HepG2 (cell line): ENCODE data around the gene ATG2A. TPM values are rescaled to one million over a fixed set of nuclear protein-coding genes. Genes with fewer than 3 reads are reported as not detected.
A peak's percentile ranks its signal among the peaks of the same experiment; 100 is the strongest.

Source experiments
- AGO2 ChIP-seq: fragments of 200-400 bp; formaldehyde crosslinking; optimal IDR thresholded peaks from 2 replicates; pipeline ENCODE3; 2017; ENCODE audit warnings: mild to moderate bottlenecking, low read depth, low read length, moderate library complexity
- AKAP8 ChIP-seq: sonication (generic); formaldehyde crosslinking; IDR thresholded peaks from 2 replicates; pipeline ENCODE4 v1.5.1; 2020; ENCODE audit warnings: mild to moderate bottlenecking, missing genetic modification reagents
- CHD4 ChIP-seq: fragments of 200-600 bp; sonication (generic); IDR thresholded peaks from 2 replicates; pipeline ENCODE4 v1.7.0; 2017; ENCODE audit warnings: mild to moderate bottlenecking, low read length, borderline replicate concordance
- HNRNPLL ChIP-seq: fragments of 200-400 bp; formaldehyde crosslinking; IDR thresholded peaks from 2 replicates; pipeline ENCODE4 v1.6.1; 2017; ENCODE audit warnings: mild to moderate bottlenecking, low read depth, low read length; ENCODE audit not compliant: poor library complexity, severe bottlenecking
- ISX ChIP-seq: sonication (generic); formaldehyde crosslinking; conservative IDR thresholded peaks from 2 replicates; pipeline ENCODE4 v1.5.0; 2020; ENCODE audit warnings: missing genetic modification reagents
- JDP2 ChIP-seq: sonication (generic); formaldehyde crosslinking; IDR thresholded peaks from 2 replicates; pipeline ENCODE4 v1.8.1; 2022; ENCODE audit warnings: missing genetic modification reagents, borderline replicate concordance
- KDM1A ChIP-seq: IDR thresholded peaks from 2 replicates; pipeline ENCODE4 v1.6.1; 2016; ENCODE audit warnings: missing compliant biosample characterization
- PAWR ChIP-seq: sonication (generic); formaldehyde crosslinking; IDR thresholded peaks from 2 replicates; pipeline ENCODE4 v1.4.0; 2020; ENCODE audit warnings: missing genetic modification reagents, mild to moderate bottlenecking, borderline replicate concordance
- SALL2 ChIP-seq: sonication (generic); formaldehyde crosslinking; IDR thresholded peaks from 2 replicates; pipeline ENCODE4 v1.8.1; 2023; ENCODE audit warnings: mild to moderate bottlenecking, missing genetic modification reagents, inconsistent platforms
- TMF1 ChIP-seq: sonication (generic); formaldehyde crosslinking; IDR thresholded peaks from 2 replicates; pipeline ENCODE4 v1.8.1; 2022; ENCODE audit warnings: low read depth, missing genetic modification reagents
- TOPORS ChIP-seq: sonication (generic); formaldehyde crosslinking; IDR thresholded peaks from 2 replicates; pipeline ENCODE4 v1.8.0; 2023; ENCODE audit warnings: mild to moderate bottlenecking, missing genetic modification reagents
- YY1 ChIP-seq: IDR thresholded peaks from 2 replicates; pipeline ENCODE4 v1.6.1; 2011; ENCODE audit warnings: low read length, low read depth, moderate library complexity, mild to moderate bottlenecking; ENCODE audit not compliant: insufficient read depth, insufficient replicate concordance
- ZKSCAN5 ChIP-seq: sonication (generic); formaldehyde crosslinking; IDR thresholded peaks from 2 replicates; pipeline ENCODE4 v1.5.1; 2020; ENCODE audit warnings: mild to moderate bottlenecking, missing genetic modification reagents
- ZNF235 ChIP-seq: sonication (generic); formaldehyde crosslinking; IDR thresholded peaks from 2 replicates; pipeline ENCODE4 v1.8.1; 2023; ENCODE audit warnings: mild to moderate bottlenecking, missing genetic modification reagents, borderline replicate concordance
- ZNF296 ChIP-seq: sonication (generic); formaldehyde crosslinking; conservative IDR thresholded peaks from 2 replicates; pipeline ENCODE4 v1.5.0; 2020; ENCODE audit warnings: mild to moderate bottlenecking, missing genetic modification reagents
- ZNF446 ChIP-seq: sonication (generic); formaldehyde crosslinking; IDR thresholded peaks from 2 replicates; pipeline ENCODE4 v1.5.0; 2020; ENCODE audit warnings: mild to moderate bottlenecking, missing genetic modification reagents
- ZNF562 ChIP-seq: sonication (generic); formaldehyde crosslinking; IDR thresholded peaks from 2 replicates; pipeline ENCODE4 v1.8.0; 2022; ENCODE audit warnings: missing genetic modification reagents, borderline replicate concordance
- ZNF563 ChIP-seq: sonication (generic); formaldehyde crosslinking; IDR thresholded peaks from 2 replicates; pipeline ENCODE4 v1.8.0; 2022; ENCODE audit warnings: mild to moderate bottlenecking, moderate library complexity, missing genetic modification reagents
- ZNF615 ChIP-seq: sonication (generic); formaldehyde crosslinking; IDR thresholded peaks from 2 replicates; pipeline ENCODE4 v1.5.0; 2020; ENCODE audit warnings: mild to moderate bottlenecking, missing genetic modification reagents, borderline replicate concordance
- ZNF749 ChIP-seq: sonication (generic); formaldehyde crosslinking; IDR thresholded peaks from 2 replicates; pipeline ENCODE4 v1.8.0; 2022; ENCODE audit warnings: mild to moderate bottlenecking, missing genetic modification reagents, moderate library complexity, borderline replicate concordance
- ZNF878 ChIP-seq: sonication (generic); formaldehyde crosslinking; IDR thresholded peaks from 2 replicates; pipeline ENCODE4 v1.8.1; 2023; ENCODE audit warnings: mild to moderate bottlenecking, missing genetic modification reagents, moderate library complexity
- ZNF879 ChIP-seq: sonication (generic); formaldehyde crosslinking; IDR thresholded peaks from 2 replicates; pipeline ENCODE4 v1.8.1; 2023; ENCODE audit warnings: missing genetic modification reagents
- ZSCAN25 ChIP-seq: sonication (generic); formaldehyde crosslinking; IDR thresholded peaks from 2 replicates; pipeline ENCODE4 v1.8.0; 2022; ENCODE audit warnings: mild to moderate bottlenecking, missing genetic modification reagents
- polyA plus RNA-seq, 8 experiments: library from polyadenylated mRNA; depleted of rRNA in 3 of 8; stranded (reverse) in 7 of 8; unstranded in 1 of 8; fragments of >200 nt; fragmentation: Illumina TruSeq in 4 of 8; extraction: Trizol in 4 of 8; gene quantifications; 2 replicates each; pipeline versions ENCODE4 v1.2.1 to v1.2.3, GENCODE V29; 2011 to 2016; ENCODE audit warnings: low read depth in 4 of 8, missing spikeins in 1 of 8, mixed read lengths in 1 of 8; ENCODE audit not compliant: insufficient read depth in 1 of 8
- total RNA-seq, 5 experiments: library from RNA; depleted of rRNA; stranded (reverse); fragments of >200 nt; fragmentation: Illumina TruSeq; extraction: Trizol; gene quantifications; 2 replicates each; pipeline ENCODE4 v1.2.3, GENCODE V29; 2016; ENCODE audit warnings: low read depth in 1 of 5
- TF ChIP-seq, protein P1 (sequence below): sonication (generic); formaldehyde crosslinking; IDR thresholded peaks from 2 replicates; pipeline ENCODE4 v1.8.0; 2022; ENCODE audit warnings: mild to moderate bottlenecking, missing genetic modification reagents, borderline replicate concordance
- TF ChIP-seq, protein P2 (sequence below): sonication (generic); formaldehyde crosslinking; IDR thresholded peaks from 2 replicates; pipeline ENCODE4 v1.8.0; 2023; ENCODE audit warnings: mild to moderate bottlenecking, missing genetic modification reagents
- TF ChIP-seq, protein P3 (sequence below), 2 experiments: sonication (generic) in 1 of 2; formaldehyde crosslinking in 1 of 2; IDR thresholded peaks; 2 replicates each; pipeline versions ENCODE4 v1.5.1 to v1.6.1; 2011 to 2020; ENCODE audit warnings: borderline replicate concordance in 1 of 2, low read depth in 1 of 2, low read length in 1 of 2, mild to moderate bottlenecking in 1 of 2, missing genetic modification reagents in 1 of 2, moderate library complexity in 1 of 2
- TF ChIP-seq, protein P4 (sequence below): sonication (generic); formaldehyde crosslinking; IDR thresholded peaks from 2 replicates; pipeline ENCODE4 v1.8.0; 2022; ENCODE audit warnings: missing genetic modification reagents, low read depth, mild to moderate bottlenecking, borderline replicate concordance

The ATG2A gene
- total and polyA plus RNA-seq, 2 of the 13 experiments (the other 11 are each of a cell fraction or from before 2014, with no cell fraction given): 6.7 to 8.0 TPM

DNA sequence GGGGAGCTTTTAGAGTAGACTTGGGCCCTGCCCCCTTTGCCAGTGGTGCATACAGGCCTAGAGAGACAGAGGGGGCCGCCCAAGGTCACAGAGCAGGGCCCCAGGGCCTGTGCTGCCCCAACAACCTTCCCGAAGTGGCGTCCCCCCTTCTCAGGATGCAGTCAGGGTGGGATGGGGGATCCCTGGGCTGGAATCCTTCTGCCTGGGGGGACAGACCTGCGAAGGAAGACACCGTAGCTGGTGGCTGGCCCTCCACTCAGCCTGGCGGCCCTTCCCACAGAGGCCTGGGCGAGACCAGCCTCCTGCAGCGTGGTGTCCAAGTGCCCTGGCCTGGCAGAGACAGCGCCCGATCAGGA is 24.2 kb downstream of the ATG2A start (continued):
- no peak for TF ChIP-seq ZNF615 (CRISPR knock-in tag)
- peak; percentile 73; the same call in 1 of the 2 replicates for TF ChIP-seq ZNF446 (CRISPR knock-in tag)
- TF ChIP-seq CHD4: no peak
- TF ChIP-seq ZNF562 (CRISPR knock-in tag): no peak
- no peak for TF ChIP-seq ZSCAN25 (CRISPR knock-in tag)
- no peak for TF ChIP-seq ZNF296
- TF ChIP-seq AKAP8: no peak
- TF ChIP-seq PAWR: no peak
- no peak for TF ChIP-seq ISX (CRISPR knock-in tag)
- TF ChIP-seq TMF1 (CRISPR knock-in tag): 0 out of 2 replicates have a peak, but pooled peaks have one; percentile 24
- TF ChIP-seq ZNF235 (CRISPR knock-in tag): peak; percentile 7; the same call in 1 of the 2 replicates
- TF ChIP-seq AGO2: peak; percentile 55
- TF ChIP-seq, protein P1, sequence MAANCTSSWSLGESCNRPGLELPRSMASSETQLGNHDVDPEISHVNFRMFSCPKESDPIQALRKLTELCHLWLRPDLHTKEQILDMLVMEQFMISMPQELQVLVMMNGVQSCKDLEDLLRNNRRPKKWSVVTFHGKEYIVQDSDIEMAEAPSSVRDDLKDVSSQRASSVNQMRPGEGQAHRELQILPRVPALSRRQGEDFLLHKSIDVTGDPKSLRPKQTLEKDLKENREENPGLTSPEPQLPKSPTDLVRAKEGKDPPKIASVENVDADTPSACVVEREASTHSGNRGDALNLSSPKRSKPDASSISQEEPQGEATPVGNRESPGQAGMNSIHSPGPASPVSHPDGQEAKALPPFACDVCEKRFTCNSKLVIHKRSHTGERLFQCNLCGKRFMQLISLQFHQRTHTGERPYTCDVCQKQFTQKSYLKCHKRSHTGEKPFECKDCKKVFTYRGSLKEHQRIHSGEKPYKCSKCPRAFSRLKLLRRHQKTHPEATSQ (CRISPR knock-in tag): no peak
- TF ChIP-seq JDP2 (CRISPR knock-in tag): no peak
- no peak for TF ChIP-seq YY1
- TF ChIP-seq ZNF878 (CRISPR knock-in tag): 0 out of 2 replicates have a peak, but pooled peaks have one; percentile 7
- peak; percentile 25 for TF ChIP-seq ZNF563
- TF ChIP-seq KDM1A (CRISPR knock-in tag): no peak
- TF ChIP-seq, protein P2, sequence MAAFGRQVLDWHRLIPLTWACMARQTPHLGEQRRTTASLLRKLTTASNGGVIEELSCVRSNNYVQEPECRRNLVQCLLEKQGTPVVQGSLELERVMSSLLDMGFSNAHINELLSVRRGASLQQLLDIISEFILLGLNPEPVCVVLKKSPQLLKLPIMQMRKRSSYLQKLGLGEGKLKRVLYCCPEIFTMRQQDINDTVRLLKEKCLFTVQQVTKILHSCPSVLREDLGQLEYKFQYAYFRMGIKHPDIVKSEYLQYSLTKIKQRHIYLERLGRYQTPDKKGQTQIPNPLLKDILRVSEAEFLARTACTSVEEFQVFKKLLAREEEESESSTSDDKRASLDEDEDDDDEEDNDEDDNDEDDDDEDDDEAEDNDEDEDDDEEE (CRISPR knock-in tag): peak; percentile 32; the same call in 1 of the 2 replicates
- TF ChIP-seq ZNF749 (CRISPR knock-in tag): no peak
- no peak for TF ChIP-seq SALL2 (CRISPR knock-in tag)
- peak; percentile 34; the same call in 1 of the 2 replicates for TF ChIP-seq ZNF879 (CRISPR knock-in tag)
- TF ChIP-seq, protein P3, sequence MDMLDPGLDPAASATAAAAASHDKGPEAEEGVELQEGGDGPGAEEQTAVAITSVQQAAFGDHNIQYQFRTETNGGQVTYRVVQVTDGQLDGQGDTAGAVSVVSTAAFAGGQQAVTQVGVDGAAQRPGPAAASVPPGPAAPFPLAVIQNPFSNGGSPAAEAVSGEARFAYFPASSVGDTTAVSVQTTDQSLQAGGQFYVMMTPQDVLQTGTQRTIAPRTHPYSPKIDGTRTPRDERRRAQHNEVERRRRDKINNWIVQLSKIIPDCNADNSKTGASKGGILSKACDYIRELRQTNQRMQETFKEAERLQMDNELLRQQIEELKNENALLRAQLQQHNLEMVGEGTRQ (IDR thresholded peaks at IDR 0.05; ENCODE audit: low read depth, low read length): no peak
- TF ChIP-seq, protein P3 (CRISPR knock-in tag; IDR thresholded peaks at IDR 0.05; ENCODE audit: borderline replicate concordance): no peak
- peak; percentile 11 for TF ChIP-seq HNRNPLL
- TF ChIP-seq, protein P4, sequence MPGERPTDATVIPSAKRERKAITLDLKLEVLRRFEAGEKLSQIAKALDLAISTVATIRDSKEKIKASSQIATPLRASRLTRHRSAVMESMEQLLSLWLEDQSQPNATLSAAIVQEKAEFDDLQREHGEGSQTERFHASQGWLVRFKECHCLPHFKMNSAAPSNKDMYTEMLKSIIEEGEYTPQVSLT (CRISPR knock-in tag): no peak
- peak; percentile 11; the same call in 1 of the 2 replicates for TF ChIP-seq ZKSCAN5
- no peak for TF ChIP-seq TOPORS (CRISPR knock-in tag)
